ENCODE measurements around the gene GMEB1. TPM values are rescaled to one million over a fixed set of nuclear protein-coding genes. Genes with fewer than 3 reads are reported as not detected.
"Not testable (repeated sequence)": the region's sequence is repeated elsewhere in the genome, so short reads cannot be mapped to it uniquely, and the experiment has no call there.

GMEB1 gene
- total RNA-seq, 2 donors from 2014 or later = 4.2 to 8.8 TPM

GRCh38 chr1:28671254-28671780, 2.7 kb downstream of the GMEB1 start:
- DNase-seq (ENCODE audit: low spot score) = no peak
- Histone ChIP-seq H3K36me3 (no peaks in the 10 kb centered on the region), H3K4me3 (no peak overlapping the region), H3K4me1 (peaks cover 0 to 20% of the 10 kb centered on the region in 2 donors), H3K27ac (no peak overlapping the region), H3K9me3 (no peaks in the 10 kb centered on the region), H3K27me3 (no peaks in the 10 kb centered on the region)
- TF ChIP-seq CTCF (IDR thresholded peaks at IDR 0.05) = no peak

DNA sequence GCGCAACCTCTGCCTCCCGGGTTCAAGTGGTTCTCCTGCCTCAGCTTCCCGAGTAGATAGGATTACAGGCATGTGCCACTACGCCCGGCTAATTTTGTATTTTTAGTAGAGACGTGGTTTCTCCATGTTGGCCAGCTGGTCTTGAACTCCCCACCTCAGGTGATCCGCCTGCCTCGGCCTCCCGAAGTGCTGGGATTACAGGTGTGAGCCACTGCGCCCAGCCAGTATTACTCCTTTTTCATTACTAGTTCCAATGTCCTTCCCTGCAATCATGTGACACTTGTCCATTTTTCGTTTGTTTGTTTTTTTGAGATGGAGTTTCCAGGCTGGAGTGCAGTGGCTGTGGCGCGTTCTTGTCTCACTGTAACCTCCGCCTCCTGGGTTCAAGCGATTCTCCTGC, 4.4 kb downstream of the GMEB1 start:
- H3K4me3 ChIP-seq; H3K9me3 ChIP-seq; DNase-seq (ENCODE audit: low spot score): not testable (repeated sequence)

DNA sequence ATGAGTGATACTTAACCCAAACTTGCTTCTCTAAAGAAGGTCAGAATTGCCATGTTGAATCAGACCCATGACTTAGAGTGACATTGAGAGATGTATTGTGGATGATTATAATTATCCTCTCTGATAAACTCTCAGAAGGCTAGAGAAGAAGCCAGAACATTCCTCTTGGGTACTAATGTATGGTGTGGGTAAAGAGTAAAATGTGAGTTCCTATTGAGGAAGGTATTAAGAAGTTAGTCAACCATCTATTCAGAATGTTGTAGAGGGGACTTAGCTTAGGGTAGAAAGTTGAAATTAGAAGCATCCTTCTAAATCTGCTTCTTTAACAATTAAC, 7.3 kb downstream of the GMEB1 start:
- H3K27ac ChIP-seq = no peak overlapping the region
- no peaks in the 10 kb centered on the region for H3K27me3 ChIP-seq
- H3K4me1 ChIP-seq = no peaks in the 10 kb centered on the region
- H3K4me3 ChIP-seq = no peak overlapping the region
- no peak for DNase-seq (ENCODE audit: low spot score)
- TF ChIP-seq CTCF (IDR thresholded peaks at IDR 0.05) = no peak
- no peaks in the 10 kb centered on the region for H3K36me3 ChIP-seq
- H3K9me3 ChIP-seq = no peaks in the 10 kb centered on the region

More for the DNA sequence above, 4.4 kb downstream of the GMEB1 start:
- not testable (repeated sequence) for H3K27ac ChIP-seq, H3K36me3 ChIP-seq, H3K27me3 ChIP-seq
- H3K4me1 ChIP-seq = peaks cover 0 to 15% of the 10 kb centered on the region in 2 donors

- H3K4me1 ChIP-seq = no peaks in the 10 kb centered on the region
- no peaks in the 10 kb centered on the region for H3K27me3 ChIP-seq
- no peak for DNase-seq (ENCODE audit: low spot score)
- peaks cover 14% of the 10 kb centered on the region for H3K36me3 ChIP-seq
- no peak overlapping the region for H3K4me3 ChIP-seq
- no peak overlapping the region for H3K27ac ChIP-seq
- no peaks in the 10 kb centered on the region for H3K9me3 ChIP-seq
- no peak for TF ChIP-seq CTCF (IDR thresholded peaks at IDR 0.05)
Measured at GRCh38 chr1:28680151-28680550, 11.6 kb downstream of the GMEB1 start.

- no peak overlapping the region for H3K4me3 ChIP-seq
- H3K9me3 ChIP-seq = no peaks in the 10 kb centered on the region
- DNase-seq (ENCODE audit: low spot score) = no peak
- H3K4me1 ChIP-seq = no peaks in the 10 kb centered on the region
- peaks cover 18% of the 10 kb centered on the region for H3K36me3 ChIP-seq
- TF ChIP-seq CTCF (IDR thresholded peaks at IDR 0.05) = no peak
- no peak overlapping the region for H3K27ac ChIP-seq
- H3K27me3 ChIP-seq = no peaks in the 10 kb centered on the region
Measured at GRCh38 chr1:28682840-28683239, 14.3 kb downstream of the GMEB1 start.

DNA sequence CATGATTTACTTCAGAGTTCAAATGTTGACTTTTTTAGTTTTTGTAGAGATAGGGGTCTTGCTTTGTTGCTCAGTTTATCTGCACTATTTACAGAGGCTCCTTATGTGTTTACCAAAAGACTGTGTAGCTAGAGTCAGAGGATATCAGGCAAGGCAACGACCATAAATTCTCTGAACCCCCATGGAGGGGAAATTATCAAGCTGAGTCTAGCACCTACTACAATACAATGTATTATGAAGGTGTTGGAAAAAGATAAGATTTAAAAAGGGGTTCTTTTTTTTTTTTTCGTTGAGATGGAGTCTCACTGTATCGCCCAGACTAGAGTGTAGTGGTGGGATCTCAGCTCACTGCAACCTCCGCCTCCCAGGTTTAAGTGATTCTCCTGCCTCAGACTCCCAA, 16.4 kb downstream of the GMEB1 start:
- no peak for DNase-seq (ENCODE audit: low spot score)
- Histone ChIP-seq H3K27me3 (no peaks in the 10 kb centered on the region), H3K27ac (no peak overlapping the region), H3K36me3 (peaks cover 18% of the 10 kb centered on the region), H3K4me1 (no peaks in the 10 kb centered on the region), H3K9me3 (no peaks in the 10 kb centered on the region), H3K4me3 (no peak overlapping the region)
- TF ChIP-seq CTCF (IDR thresholded peaks at IDR 0.05) = no peak

GRCh38 chr1:28691627-28692026, 23.0 kb downstream of the GMEB1 start:
- not testable (repeated sequence) for DNase-seq (ENCODE audit: low spot score); H3K4me3 ChIP-seq; H3K9me3 ChIP-seq; H3K4me1 ChIP-seq; H3K27ac ChIP-seq; H3K27me3 ChIP-seq
- H3K36me3 ChIP-seq = peaks cover 29% of the 10 kb centered on the region

All from right atrium auricular region (tissue), 2 donors.